22Rv1 (cell line): ENCODE data around the gene PACRG.

Experiments
- ZFX ChIP-seq: fragments of 450-650 bp; IDR thresholded peaks from 2 replicates; pipeline ENCODE4 v1.6.1; 2017; ENCODE audit warnings: antibody characterized with exemption, borderline replicate concordance
- TF ChIP-seq, protein P1 (sequence below): fragments of 450-650 bp; IDR thresholded peaks from 2 replicates; pipeline ENCODE4 v1.5.1; 2017; ENCODE audit warnings: mild to moderate bottlenecking

DNA sequence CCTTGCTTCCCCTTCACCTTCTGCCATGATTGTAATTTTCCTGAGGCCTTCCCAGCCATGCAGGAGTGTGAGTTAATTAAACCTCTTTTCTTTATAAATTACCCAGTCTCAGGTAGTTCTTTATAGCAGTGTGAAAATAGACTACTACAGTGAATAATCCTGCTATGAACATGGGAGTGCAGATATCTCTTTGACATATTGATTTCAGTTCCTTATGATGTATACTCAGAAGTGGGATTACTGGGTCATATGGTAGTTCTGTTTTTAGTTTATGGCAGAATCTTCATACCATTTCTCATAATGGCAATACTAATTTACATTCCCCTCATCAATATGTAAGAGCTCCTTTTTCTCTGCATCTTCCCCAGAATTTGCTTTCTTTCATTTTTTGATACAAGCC is 26.0 kb downstream of the PACRG start:
- TF ChIP-seq ZFX, result no peak
- TF ChIP-seq, protein P1, sequence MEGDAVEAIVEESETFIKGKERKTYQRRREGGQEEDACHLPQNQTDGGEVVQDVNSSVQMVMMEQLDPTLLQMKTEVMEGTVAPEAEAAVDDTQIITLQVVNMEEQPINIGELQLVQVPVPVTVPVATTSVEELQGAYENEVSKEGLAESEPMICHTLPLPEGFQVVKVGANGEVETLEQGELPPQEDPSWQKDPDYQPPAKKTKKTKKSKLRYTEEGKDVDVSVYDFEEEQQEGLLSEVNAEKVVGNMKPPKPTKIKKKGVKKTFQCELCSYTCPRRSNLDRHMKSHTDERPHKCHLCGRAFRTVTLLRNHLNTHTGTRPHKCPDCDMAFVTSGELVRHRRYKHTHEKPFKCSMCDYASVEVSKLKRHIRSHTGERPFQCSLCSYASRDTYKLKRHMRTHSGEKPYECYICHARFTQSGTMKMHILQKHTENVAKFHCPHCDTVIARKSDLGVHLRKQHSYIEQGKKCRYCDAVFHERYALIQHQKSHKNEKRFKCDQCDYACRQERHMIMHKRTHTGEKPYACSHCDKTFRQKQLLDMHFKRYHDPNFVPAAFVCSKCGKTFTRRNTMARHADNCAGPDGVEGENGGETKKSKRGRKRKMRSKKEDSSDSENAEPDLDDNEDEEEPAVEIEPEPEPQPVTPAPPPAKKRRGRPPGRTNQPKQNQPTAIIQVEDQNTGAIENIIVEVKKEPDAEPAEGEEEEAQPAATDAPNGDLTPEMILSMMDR, result no peak
